Fibroblast of lung (primary cell): ENCODE data around the gene RRN3. TPM values are rescaled to one million over a fixed set of nuclear protein-coding genes. Genes with fewer than 3 reads are reported as not detected.
"Not testable (repeated sequence)": the region's sequence is repeated elsewhere in the genome, so short reads cannot be mapped to it uniquely, and the experiment has no call there.

Experiments
- DNase-seq, 2 donors: peaks; one replicate each; pipeline versions ENCODE4 v3.0.0 to v3.0.0-alpha.2; 2010; ENCODE audit warnings: low read depth in 2 of 2
- H2AFZ ChIP-seq: 2 replicates; pipeline ENCODE4 v1.5.1; 2012; ENCODE audit warnings: low read length, control low read depth, inconsistent platforms
- H3K27ac ChIP-seq: 2 replicates; pipeline ENCODE4 v1.5.1; 2011; ENCODE audit warnings: low read length, control low read depth; ENCODE audit not compliant: insufficient read depth
- H3K27me3 ChIP-seq: 2 replicates; pipeline ENCODE4 v1.5.1; 2011; ENCODE audit warnings: mild to moderate bottlenecking, low read length; ENCODE audit not compliant: control insufficient read depth, insufficient read depth
- H3K36me3 ChIP-seq: 2 replicates; pipeline ENCODE4 v1.5.1; 2011; ENCODE audit warnings: low read length; ENCODE audit not compliant: control insufficient read depth, insufficient read depth
- H3K4me1 ChIP-seq: 2 replicates; pipeline ENCODE4 v1.5.1; 2011; ENCODE audit warnings: low read length; ENCODE audit not compliant: control insufficient read depth, insufficient read depth; ENCODE audit errors: extremely low read depth
- H3K4me2 ChIP-seq: 2 replicates; pipeline ENCODE4 v1.5.1; 2011; ENCODE audit warnings: low read length, control low read depth; ENCODE audit not compliant: insufficient read depth; ENCODE audit errors: extremely low read depth
- H3K4me3 ChIP-seq, 4 experiments: fragments of 200-600 bp in 1 of 4; sonication (generic) in 1 of 4; replicated peaks in 1 of 4; 2 replicates each; pipeline ENCODE4 v1.5.1; 2011 to 2016; ENCODE audit warnings: low read length in 4 of 4, low read depth in 3 of 4, mild to moderate bottlenecking in 3 of 4, control low read depth in 2 of 4, inconsistent platforms in 1 of 4, mixed read lengths in 1 of 4; ENCODE audit not compliant: insufficient read depth in 1 of 4; ENCODE audit errors: control extremely low read depth in 1 of 4
- H3K79me2 ChIP-seq: 2 replicates; pipeline ENCODE4 v1.5.1; 2012; ENCODE audit warnings: mild to moderate bottlenecking, low read length, inconsistent platforms; ENCODE audit not compliant: control insufficient read depth, insufficient read depth
- H3K9ac ChIP-seq: 2 replicates; pipeline ENCODE4 v1.5.1; 2011; ENCODE audit warnings: mild to moderate bottlenecking, low read length, control low read depth; ENCODE audit not compliant: insufficient read depth
- H3K9me3 ChIP-seq: 2 replicates; pipeline ENCODE4 v1.5.1; 2012; ENCODE audit warnings: low read depth, low read length; ENCODE audit not compliant: control insufficient read depth, insufficient read depth
- H4K20me1 ChIP-seq: 2 replicates; pipeline ENCODE4 v1.5.1; 2011; ENCODE audit warnings: low read length; ENCODE audit not compliant: control insufficient read depth, insufficient read depth; ENCODE audit errors: extremely low read depth
- EZH2 ChIP-seq: IDR thresholded peaks from 2 replicates; pipeline ENCODE4 v1.5.1; 2012; ENCODE audit warnings: low read length, control low read depth, mild to moderate bottlenecking; ENCODE audit errors: missing control alignments
- polyA plus RNA-seq, 2 donors: library from polyadenylated mRNA; depleted of rRNA in 1 of 2; stranded (reverse) in 1 of 2; unstranded in 1 of 2; fragments of >200 nt; gene quantifications; 2 replicates each; pipeline ENCODE4 v1.2.1, GENCODE V29; 2011 to 2012; ENCODE audit warnings: missing spikeins in 1 of 2
- total RNA-seq: library from RNA; depleted of rRNA; stranded (reverse); fragments of >200 nt; gene quantifications from 2 replicates; pipeline ENCODE4 v1.2.1, GENCODE V29; 2014
- TF ChIP-seq, protein P1 (sequence below), 2 donors: IDR thresholded peaks in 1 of 2; conservative IDR thresholded peaks in 1 of 2; 1 replicate in 1 of 2; 2 replicates in 1 of 2; pipeline ENCODE4 v1.5.1; 2011 to 2012; ENCODE audit warnings: low read length in 2 of 2, control low read depth in 1 of 2, inconsistent platforms in 1 of 2, low read depth in 1 of 2, mild to moderate bottlenecking in 1 of 2

The RRN3 gene
- total and polyA plus RNA-seq, 2 donors (not counting 1 experiment from before 2014, with no cell fraction given): 28.9 to 43.6 TPM

DNA sequence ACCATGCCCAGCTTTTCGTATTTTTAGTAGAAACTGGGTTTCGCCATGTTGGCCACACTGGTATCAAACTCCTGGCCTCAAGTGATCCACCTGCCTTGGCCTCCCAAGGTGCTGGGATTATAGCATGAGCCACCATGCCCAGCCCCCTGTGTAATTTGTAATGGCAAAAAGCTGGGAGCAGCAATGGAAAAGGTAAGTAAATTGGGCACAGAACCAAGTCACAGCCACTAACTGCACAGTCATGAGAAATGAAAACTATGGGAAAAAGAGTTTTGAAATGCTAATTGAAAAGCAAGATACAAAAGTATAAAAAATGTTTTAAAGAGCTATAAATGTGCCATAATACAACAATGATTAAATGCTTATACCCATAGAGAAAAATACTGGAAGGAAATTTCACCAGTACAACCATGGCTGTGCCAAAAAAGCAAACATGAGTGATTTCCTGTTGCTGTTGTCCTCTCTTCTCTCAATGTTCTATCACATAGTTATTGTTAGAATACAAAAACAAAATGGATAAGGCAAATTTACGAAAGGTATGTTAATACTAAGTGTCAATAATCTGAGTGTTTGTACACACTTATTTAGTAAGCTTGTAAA, 44.4 kb downstream of the RRN3 start:
- Histone ChIP-seq H3K27ac (no peak overlapping the region), H3K4me2 (no peak overlapping the region), H3K4me3 (no peak overlapping the region), H3K4me1 (no peaks in the 10 kb centered on the region), H3K9ac (no peak overlapping the region), H3K79me2 (peaks cover 29% of the 10 kb centered on the region), H3K27me3 (no peaks in the 10 kb centered on the region), H3K36me3 (peaks cover 6% of the 10 kb centered on the region), H3K9me3 (no peaks in the 10 kb centered on the region), H4K20me1 (no peaks in the 10 kb centered on the region), H2AFZ (no peak overlapping the region)
- TF ChIP-seq, protein P1, sequence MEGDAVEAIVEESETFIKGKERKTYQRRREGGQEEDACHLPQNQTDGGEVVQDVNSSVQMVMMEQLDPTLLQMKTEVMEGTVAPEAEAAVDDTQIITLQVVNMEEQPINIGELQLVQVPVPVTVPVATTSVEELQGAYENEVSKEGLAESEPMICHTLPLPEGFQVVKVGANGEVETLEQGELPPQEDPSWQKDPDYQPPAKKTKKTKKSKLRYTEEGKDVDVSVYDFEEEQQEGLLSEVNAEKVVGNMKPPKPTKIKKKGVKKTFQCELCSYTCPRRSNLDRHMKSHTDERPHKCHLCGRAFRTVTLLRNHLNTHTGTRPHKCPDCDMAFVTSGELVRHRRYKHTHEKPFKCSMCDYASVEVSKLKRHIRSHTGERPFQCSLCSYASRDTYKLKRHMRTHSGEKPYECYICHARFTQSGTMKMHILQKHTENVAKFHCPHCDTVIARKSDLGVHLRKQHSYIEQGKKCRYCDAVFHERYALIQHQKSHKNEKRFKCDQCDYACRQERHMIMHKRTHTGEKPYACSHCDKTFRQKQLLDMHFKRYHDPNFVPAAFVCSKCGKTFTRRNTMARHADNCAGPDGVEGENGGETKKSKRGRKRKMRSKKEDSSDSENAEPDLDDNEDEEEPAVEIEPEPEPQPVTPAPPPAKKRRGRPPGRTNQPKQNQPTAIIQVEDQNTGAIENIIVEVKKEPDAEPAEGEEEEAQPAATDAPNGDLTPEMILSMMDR (conservative IDR thresholded peaks at IDR 0.05 in 1 of 2, IDR thresholded peaks at IDR 0.05 in 1 of 2; ENCODE audit: low read depth in 1 of 2, low read length in 2 of 2): no peak
- TF ChIP-seq EZH2: no peak
- DNase-seq: no peak

DNA sequence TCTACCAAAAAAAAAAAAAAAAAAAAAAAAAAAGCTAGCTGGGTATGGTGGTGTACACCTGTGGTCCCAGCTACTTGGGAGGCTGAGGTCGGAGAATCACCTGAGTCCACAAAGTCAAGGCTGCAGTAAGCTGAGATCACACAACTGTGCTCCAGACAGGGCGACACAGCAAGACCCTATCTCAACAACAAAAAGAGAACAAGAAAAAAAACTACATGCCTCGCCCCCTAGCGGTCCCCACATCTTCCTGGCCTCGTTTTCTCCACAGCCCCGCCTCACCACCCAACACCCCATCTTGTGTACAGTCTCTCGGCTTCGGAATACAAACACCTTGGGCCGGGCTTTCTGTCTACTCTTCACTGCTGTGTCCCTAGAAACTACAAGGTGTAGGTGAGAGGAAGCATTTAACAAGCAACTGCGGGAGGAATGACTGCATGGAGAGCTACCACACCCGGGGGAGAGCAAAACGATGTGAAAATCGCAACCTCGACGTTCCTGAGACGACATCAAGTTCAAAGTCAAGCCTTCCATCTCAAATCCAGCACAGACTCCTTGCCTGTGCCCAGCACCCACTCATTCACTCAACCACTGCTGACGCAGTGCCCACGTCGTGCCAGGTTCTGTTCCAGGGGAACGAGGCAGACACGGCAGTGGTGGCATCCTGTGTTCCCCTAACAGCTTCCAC, 47.2 kb downstream of the RRN3 start:
- Histone ChIP-seq H3K9ac (no peak overlapping the region), H4K20me1 (no peaks in the 10 kb centered on the region), H3K4me1 (no peaks in the 10 kb centered on the region), H3K4me2 (no peak overlapping the region), H3K79me2 (peaks cover 8% of the 10 kb centered on the region), H3K27me3 (no peaks in the 10 kb centered on the region), H3K9me3 (no peaks in the 10 kb centered on the region), H3K4me3 (no peak overlapping the region), H3K27ac (no peak overlapping the region), H2AFZ (no peak overlapping the region), H3K36me3 (peaks cover 6% of the 10 kb centered on the region)
- no peak for DNase-seq
- TF ChIP-seq, protein P1 (conservative IDR thresholded peaks at IDR 0.05 in 1 of 2, IDR thresholded peaks at IDR 0.05 in 1 of 2; ENCODE audit: low read depth in 1 of 2, low read length in 2 of 2): no peak
- TF ChIP-seq EZH2: no peak

DNA sequence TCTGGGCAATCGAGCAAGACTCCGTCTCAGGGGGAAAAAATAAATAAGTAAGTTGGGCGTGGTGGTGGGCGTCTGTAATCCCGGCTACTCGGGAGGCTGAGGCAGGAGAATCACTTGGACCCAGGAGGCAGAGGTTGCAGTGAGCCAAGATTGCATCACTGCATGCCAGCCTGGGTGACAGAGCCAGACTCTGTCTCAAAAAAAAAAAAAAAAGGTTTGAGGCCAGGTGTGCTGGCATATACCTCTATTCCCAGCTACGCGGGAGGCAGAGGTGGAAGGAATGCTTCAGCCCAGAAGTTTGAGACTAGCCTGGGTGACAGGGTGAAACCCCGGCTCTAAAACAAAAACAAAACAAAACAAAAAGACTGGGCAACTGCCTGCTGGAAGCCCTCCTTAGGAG, 48.8 kb downstream of the RRN3 start:
- not testable (repeated sequence) for H3K79me2 ChIP-seq, H4K20me1 ChIP-seq, H3K9me3 ChIP-seq, H2AFZ ChIP-seq, DNase-seq, H3K4me1 ChIP-seq, H3K27me3 ChIP-seq, H3K4me3 ChIP-seq, H3K36me3 ChIP-seq, H3K27ac ChIP-seq, H3K4me2 ChIP-seq, H3K9ac ChIP-seq
